ENCODE data around the gene GPER1. TPM values are rescaled to one million over a fixed set of nuclear protein-coding genes. Genes with fewer than 3 reads are reported as not detected.

GPER1 gene
- total RNA-seq, 1 donor from 2014 or later, result 1.2 TPM

DNA sequence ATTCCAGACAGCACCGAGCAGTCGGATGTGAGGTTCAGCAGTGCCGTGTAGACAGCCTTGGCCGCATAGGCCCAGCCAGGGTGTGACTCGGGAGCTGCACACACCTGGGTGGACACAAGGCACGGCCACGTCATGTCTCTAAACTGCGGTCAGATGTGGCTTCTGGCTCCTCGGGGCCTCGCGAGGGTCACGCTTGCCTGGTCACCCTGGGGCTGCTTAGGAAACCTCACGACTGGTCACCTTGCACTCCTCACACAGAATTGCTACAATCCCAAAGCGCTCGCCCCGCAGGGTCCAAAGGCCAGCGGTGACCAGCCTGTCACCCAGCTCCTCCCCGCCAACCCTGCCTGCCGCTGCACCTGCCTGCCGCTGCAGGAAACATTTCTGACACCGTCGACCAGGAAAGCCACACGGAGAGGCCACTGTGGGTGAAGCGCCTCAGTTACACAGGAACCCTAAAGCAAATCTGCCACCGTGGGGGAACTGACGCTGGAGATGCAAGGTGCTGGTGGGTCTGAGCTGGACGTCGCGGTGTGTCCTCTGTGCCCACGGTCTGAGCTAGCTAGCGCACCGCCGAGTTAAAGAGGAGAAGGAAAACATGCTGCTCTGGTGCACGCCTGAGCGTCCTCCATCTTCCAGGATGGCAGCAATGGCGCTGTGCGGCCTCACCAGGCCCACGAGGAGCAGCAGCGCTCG lies 5.0 kb downstream of the GPER1 start:
- Histone ChIP-seq H3K27me3 (no peaks in the 10 kb centered on the region), H3K36me3 (no peaks in the 10 kb centered on the region), H3F3A (ENCODE audit: low read depth) (no peaks in the 10 kb centered on the region), H3K4me1 (peaks cover 6% of the 10 kb centered on the region), H3K4me3 (no peak overlapping the region), H3K4me2 (no peak overlapping the region), H4K20me1 (ENCODE audit: low read depth) (peaks cover 20% of the 10 kb centered on the region), H3K9me3 (ENCODE audit: low read depth) (no peaks in the 10 kb centered on the region), H3K9ac (no peak overlapping the region), H2AFZ (replicated peaks) (no peak overlapping the region), H3K27ac (no peak overlapping the region), H3K79me2 (ENCODE audit: low read depth) (peaks cover 4% of the 10 kb centered on the region)
- H3K27me3 Mint-ChIP-seq (ENCODE audit: insufficient read depth, low read depth), result peaks cover 10% of the 10 kb centered on the region
- H3K27ac Mint-ChIP-seq, result no peak overlapping the region
- no peak overlapping the region for H3K4me3 Mint-ChIP-seq
- H3K36me3 Mint-ChIP-seq, result peaks cover 9% of the 10 kb centered on the region
- DNase-seq (ENCODE audit: low spot score), result no peak
- no peak for TF ChIP-seq EZH2phosphoT487 (IDR thresholded peaks at IDR 0.05)
- TF ChIP-seq, protein P1, sequence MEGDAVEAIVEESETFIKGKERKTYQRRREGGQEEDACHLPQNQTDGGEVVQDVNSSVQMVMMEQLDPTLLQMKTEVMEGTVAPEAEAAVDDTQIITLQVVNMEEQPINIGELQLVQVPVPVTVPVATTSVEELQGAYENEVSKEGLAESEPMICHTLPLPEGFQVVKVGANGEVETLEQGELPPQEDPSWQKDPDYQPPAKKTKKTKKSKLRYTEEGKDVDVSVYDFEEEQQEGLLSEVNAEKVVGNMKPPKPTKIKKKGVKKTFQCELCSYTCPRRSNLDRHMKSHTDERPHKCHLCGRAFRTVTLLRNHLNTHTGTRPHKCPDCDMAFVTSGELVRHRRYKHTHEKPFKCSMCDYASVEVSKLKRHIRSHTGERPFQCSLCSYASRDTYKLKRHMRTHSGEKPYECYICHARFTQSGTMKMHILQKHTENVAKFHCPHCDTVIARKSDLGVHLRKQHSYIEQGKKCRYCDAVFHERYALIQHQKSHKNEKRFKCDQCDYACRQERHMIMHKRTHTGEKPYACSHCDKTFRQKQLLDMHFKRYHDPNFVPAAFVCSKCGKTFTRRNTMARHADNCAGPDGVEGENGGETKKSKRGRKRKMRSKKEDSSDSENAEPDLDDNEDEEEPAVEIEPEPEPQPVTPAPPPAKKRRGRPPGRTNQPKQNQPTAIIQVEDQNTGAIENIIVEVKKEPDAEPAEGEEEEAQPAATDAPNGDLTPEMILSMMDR (IDR thresholded peaks at IDR 0.05), result no peak
- no peak for TF ChIP-seq EZH2 (IDR thresholded peaks at IDR 0.05)
- H3K4me1 Mint-ChIP-seq, result peaks cover 48% of the 10 kb centered on the region
- H3K9me3 Mint-ChIP-seq, result no peaks in the 10 kb centered on the region

DNA sequence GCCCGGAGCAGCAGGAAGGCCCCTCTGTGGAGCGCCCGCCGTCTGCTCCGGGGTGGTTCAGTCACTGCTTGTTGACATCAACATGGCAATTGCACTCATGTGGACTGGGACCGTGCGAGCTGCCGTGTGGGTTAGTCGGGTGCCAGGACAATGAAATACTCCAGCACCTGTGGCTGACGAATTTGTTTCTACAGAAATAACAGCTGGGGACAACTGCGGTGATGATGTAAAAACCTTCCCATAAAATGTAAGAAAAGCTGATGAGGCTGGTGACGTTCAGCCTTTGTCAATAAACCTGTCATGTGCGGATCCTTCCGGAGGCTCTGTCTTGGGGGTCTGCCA lies 5.6 kb downstream of the GPER1 start:
- Histone ChIP-seq H3K4me2 (no peak overlapping the region), H3F3A (ENCODE audit: low read depth) (no peaks in the 10 kb centered on the region), H3K79me2 (ENCODE audit: low read depth) (peaks cover 9% of the 10 kb centered on the region), H3K27me3 (no peaks in the 10 kb centered on the region), H3K9ac (no peak overlapping the region), H4K20me1 (ENCODE audit: low read depth) (peaks cover 14% of the 10 kb centered on the region), H3K4me1 (peaks cover under 1% of the 10 kb centered on the region), H3K27ac (no peak overlapping the region), H3K36me3 (no peaks in the 10 kb centered on the region), H3K4me3 (no peak overlapping the region), H2AFZ (replicated peaks) (no peak overlapping the region), H3K9me3 (ENCODE audit: low read depth) (no peaks in the 10 kb centered on the region)
- Mint-ChIP-seq H3K27ac (no peak overlapping the region), H3K27me3 (ENCODE audit: insufficient read depth, low read depth) (peaks cover 12% of the 10 kb centered on the region), H3K9me3 (no peaks in the 10 kb centered on the region), H3K4me1 (peaks cover 46% of the 10 kb centered on the region), H3K36me3 (peaks cover 13% of the 10 kb centered on the region), H3K4me3 (no peak overlapping the region)
- DNase-seq (ENCODE audit: low spot score), result no peak
- TF ChIP-seq EZH2 (IDR thresholded peaks at IDR 0.05) (no peak), EZH2phosphoT487 (IDR thresholded peaks at IDR 0.05) (no peak)
- TF ChIP-seq, protein P1 (IDR thresholded peaks at IDR 0.05), result no peak

DNA sequence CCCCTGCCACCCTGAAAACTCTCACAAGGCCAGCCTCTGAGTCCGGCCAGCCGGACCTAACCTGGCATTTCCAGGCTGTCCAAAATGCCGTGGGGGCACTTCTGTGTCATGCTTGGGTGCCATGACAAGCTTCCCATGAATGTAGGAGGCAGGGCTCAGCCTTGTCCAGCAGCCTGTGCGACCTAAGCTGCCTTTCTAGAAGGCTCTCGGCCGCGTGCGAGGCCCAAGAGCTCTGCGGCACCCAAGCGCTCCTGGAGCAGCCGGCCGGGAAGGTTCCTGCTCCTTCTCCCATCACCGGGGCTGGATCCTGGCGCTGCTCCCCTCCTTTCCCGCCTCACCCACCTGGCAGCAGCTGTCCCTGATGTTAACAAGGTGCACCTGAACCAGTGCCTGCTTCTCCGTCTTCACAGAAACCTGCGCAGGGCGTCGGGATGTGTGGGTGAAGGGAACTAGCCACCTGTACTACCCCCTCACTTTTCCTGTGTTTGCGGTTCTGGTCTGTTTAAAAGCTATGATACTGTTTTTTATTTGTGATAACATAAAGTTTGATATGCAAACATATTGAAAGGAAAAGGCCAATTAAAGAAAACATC lies 6.1 kb downstream of the GPER1 start:
- no peaks in the 10 kb centered on the region for H3K9me3 ChIP-seq (ENCODE audit: low read depth)
- Mint-ChIP-seq H3K27ac (peak overlapping the region; percentile 64), H3K9me3 (no peaks in the 10 kb centered on the region), H3K27me3 (ENCODE audit: insufficient read depth, low read depth) (peaks cover 12% of the 10 kb centered on the region), H3K4me3 (no peak overlapping the region), H3K36me3 (peaks cover 13% of the 10 kb centered on the region), H3K4me1 (peaks cover 40% of the 10 kb centered on the region)
- no peaks in the 10 kb centered on the region for H3K4me1 ChIP-seq
- H3K4me2 ChIP-seq, result no peak overlapping the region
- H3K9ac ChIP-seq, result no peak overlapping the region
- H3F3A ChIP-seq (ENCODE audit: low read depth), result no peaks in the 10 kb centered on the region
- H3K27ac ChIP-seq, result no peak overlapping the region
- peaks cover 13% of the 10 kb centered on the region for H4K20me1 ChIP-seq (ENCODE audit: low read depth)
- no peak overlapping the region for H2AFZ ChIP-seq (replicated peaks)
- H3K36me3 ChIP-seq, result no peaks in the 10 kb centered on the region
- H3K4me3 ChIP-seq, result no peak overlapping the region
- TF ChIP-seq EZH2phosphoT487 (IDR thresholded peaks at IDR 0.05) (no peak), EZH2 (IDR thresholded peaks at IDR 0.05) (no peak)
- TF ChIP-seq, protein P1 (IDR thresholded peaks at IDR 0.05), result no peak
- H3K79me2 ChIP-seq (ENCODE audit: low read depth), result peaks cover 12% of the 10 kb centered on the region
- H3K27me3 ChIP-seq, result no peaks in the 10 kb centered on the region
- no peak for DNase-seq (ENCODE audit: low spot score)
